Adrenal gland (tissue), 12 donors: ENCODE measurements around the gene HDAC4. TPM values are rescaled to one million over a fixed set of nuclear protein-coding genes. Genes with fewer than 3 reads are reported as not detected.

Experiments
- DNase-seq, 7 donors: peaks; one replicate each; pipeline ENCODE4 v3.0.0-alpha.2; 2019 to 2020
- H3K27ac ChIP-seq, 5 donors: fragments of 200-600 bp; sonication (generic) in 4 of 5; 1 replicate in 3 of 5; 2 replicates in 2 of 5; pipeline versions ENCODE4 v1.5.1 to v1.8.0; 2016 to 2020; ENCODE audit warnings: mild to moderate bottlenecking in 1 of 5
- H3K27me3 ChIP-seq: fragments of 200-600 bp; 2 replicates; pipeline ENCODE4 v1.8.0; 2021
- H3K36me3 ChIP-seq, 2 donors: fragments of 200-600 bp; replicated peaks in 1 of 2; 1 replicate in 1 of 2; 2 replicates in 1 of 2; pipeline versions ENCODE4 v1.5.1 to v1.8.0; 2018 to 2022
- H3K4me1 ChIP-seq, 2 donors: fragments of 200-600 bp; replicated peaks in 1 of 2; 1 replicate in 1 of 2; 2 replicates in 1 of 2; pipeline versions ENCODE4 v1.5.1 to v1.8.0; 2018 to 2021
- H3K4me3 ChIP-seq, 4 donors: fragments of 200-600 bp; sonication (generic) in 3 of 4; one replicate each; pipeline ENCODE4 v1.5.1; 2016 to 2018
- H3K9me3 ChIP-seq, 3 donors: fragments of 200-600 bp; sonication (generic) in 1 of 3; replicated peaks in 1 of 3; 1 replicate in 2 of 3; 2 replicates in 1 of 3; pipeline versions ENCODE4 v1.5.1 to v1.8.0; 2016 to 2021
- POLR2A ChIP-seq, 2 donors: fragments of 450-650 bp; IDR thresholded peaks; one replicate each; pipeline ENCODE4 v1.6.1; 2017; ENCODE audit warnings: antibody characterized with exemption in 2 of 2, mild to moderate bottlenecking in 2 of 2, moderate library complexity in 1 of 2
- WGBS, 4 donors: extraction: QIAGEN DNeasy Blood & Tissue Kit in 2 of 4; methylation state at CpG; one replicate each; pipeline versions ENCODE4 v1.1.5 to v1.1.7; 2013 to 2017; 5-methylcytosine and 5-hydroxymethylcytosine counted together
- intact Hi-C, 2 donors: fragments of 100-400 bp; cut with DNase I; formaldehyde crosslinking; loops; one replicate each; pipeline versions ENCODE4 v1.14.1 to v1.15.0; 2022 to 2023
- polyA plus RNA-seq, 3 donors: library from polyadenylated mRNA; stranded (reverse); fragments of 200-250 nt in 2 of 3; fragments of 350-450 nt in 1 of 3; fragmentation: Illumina TruSeq in 1 of 3; extraction: RNeasy Lipid Tissue Mini Kit (QIAGEN cat#74804) in 1 of 3; gene quantifications; one replicate each; pipeline ENCODE4 v1.2.3, GENCODE V29; 2013 to 2014
- total RNA-seq, 9 donors: library from RNA; depleted of rRNA in 4 of 9; stranded (reverse); fragments of >200 nt in 4 of 9; fragments of 120-200 nt in 1 of 9; fragmentation: NEBNext Ultra II Directional in 1 of 9; extraction: Animal tissue kit (Norgen Biotek cat#: 25700) in 1 of 9; gene quantifications; one replicate each; pipeline versions ENCODE4 v1.1.0 to v1.2.4, GENCODE V29; 2013 to 2023
- TF ChIP-seq, protein P1 (sequence below), 6 experiments: fragments of 450-650 bp in 4 of 6; fragments of 200-600 bp in 2 of 6; sonication (generic) in 1 of 6; IDR thresholded peaks; 1 replicate in 5 of 6; 2 replicates in 1 of 6; pipeline versions ENCODE4 v1.5.1 to v1.8.0; 2016 to 2021; ENCODE audit warnings: antibody characterized with exemption in 6 of 6, mild to moderate bottlenecking in 2 of 6, moderate library complexity in 1 of 6
- donor health status: healthy with polysubstance abuse.
- donor health status: Bipolar disorder and iron deficiency.
- donor health status: DM: yes; HTN: yes; CAD: no.
- donor health status: DM: no; HTN: no; CAD: no.
- donor health status: DM: no; HTN: no; CAD: no.
- donor health status: DM: yes; HTN: yes; CAD: no.

Gene HDAC4
- total and polyA plus RNA-seq, 12 donors = 8.3 to 88.9 (median 28.7) TPM

DNA sequence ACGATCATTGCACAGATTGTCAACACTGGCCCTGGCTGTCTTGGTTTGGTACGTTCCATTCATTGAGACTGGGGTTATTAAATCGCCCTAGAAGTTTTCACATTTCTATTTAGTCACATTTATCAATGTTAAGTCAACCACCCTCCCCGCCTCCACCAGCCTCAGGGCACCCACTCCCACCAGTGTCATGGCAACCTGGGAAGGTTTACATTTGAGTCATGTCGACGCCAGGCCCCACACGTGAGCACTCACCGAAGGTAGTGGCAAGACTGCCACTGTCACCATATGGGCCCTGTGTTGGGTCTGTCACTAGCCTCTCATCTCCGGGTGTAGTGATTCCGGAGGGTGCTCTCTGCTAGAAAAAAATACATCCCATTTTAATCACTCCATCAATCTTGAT is 358.8 kb downstream of the HDAC4 start:
- no peak for DNase-seq
- H3K4me3 ChIP-seq = no peak overlapping the region
- WGBS, 4 donors = 86 to 94% (median 90%) methylated on average over 10 of the region's 10 CpGs
- intact Hi-C loops = no loop called here
- no peaks in the 10 kb centered on the region for H3K4me1 ChIP-seq
- H3K9me3 ChIP-seq = no peaks in the 10 kb centered on the region
- TF ChIP-seq POLR2A (IDR thresholded peaks at IDR 0.05) = no peak
- TF ChIP-seq, protein P1, sequence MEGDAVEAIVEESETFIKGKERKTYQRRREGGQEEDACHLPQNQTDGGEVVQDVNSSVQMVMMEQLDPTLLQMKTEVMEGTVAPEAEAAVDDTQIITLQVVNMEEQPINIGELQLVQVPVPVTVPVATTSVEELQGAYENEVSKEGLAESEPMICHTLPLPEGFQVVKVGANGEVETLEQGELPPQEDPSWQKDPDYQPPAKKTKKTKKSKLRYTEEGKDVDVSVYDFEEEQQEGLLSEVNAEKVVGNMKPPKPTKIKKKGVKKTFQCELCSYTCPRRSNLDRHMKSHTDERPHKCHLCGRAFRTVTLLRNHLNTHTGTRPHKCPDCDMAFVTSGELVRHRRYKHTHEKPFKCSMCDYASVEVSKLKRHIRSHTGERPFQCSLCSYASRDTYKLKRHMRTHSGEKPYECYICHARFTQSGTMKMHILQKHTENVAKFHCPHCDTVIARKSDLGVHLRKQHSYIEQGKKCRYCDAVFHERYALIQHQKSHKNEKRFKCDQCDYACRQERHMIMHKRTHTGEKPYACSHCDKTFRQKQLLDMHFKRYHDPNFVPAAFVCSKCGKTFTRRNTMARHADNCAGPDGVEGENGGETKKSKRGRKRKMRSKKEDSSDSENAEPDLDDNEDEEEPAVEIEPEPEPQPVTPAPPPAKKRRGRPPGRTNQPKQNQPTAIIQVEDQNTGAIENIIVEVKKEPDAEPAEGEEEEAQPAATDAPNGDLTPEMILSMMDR (IDR thresholded peaks at IDR 0.05) = no peak
- no peaks in the 10 kb centered on the region for H3K36me3 ChIP-seq
- H3K27ac ChIP-seq = no peak overlapping the region
- no peaks in the 10 kb centered on the region for H3K27me3 ChIP-seq

DNA sequence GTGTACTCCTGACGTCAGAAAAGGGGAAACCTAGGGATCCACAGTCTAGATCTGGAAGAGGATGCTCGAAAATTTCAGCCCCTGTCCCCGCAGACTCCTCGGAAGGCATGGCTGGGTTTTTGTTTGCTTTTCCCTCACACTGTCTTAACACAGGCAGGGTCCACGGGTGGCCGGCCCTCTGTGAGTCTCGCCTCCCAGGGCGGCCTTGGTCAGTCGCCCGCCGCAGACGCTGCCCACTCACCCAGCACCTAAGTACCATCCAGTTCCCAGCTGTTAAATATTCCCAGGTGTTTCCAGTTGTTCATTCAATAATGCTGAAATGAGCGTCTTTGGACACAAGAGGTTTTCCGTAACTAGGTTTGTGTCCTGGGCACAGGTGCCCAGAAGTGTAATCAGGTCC is 359.8 kb downstream of the HDAC4 start:
- Histone ChIP-seq H3K27ac (no peak overlapping the region), H3K4me1 (no peaks in the 10 kb centered on the region), H3K36me3 (no peaks in the 10 kb centered on the region), H3K4me3 (no peak overlapping the region), H3K27me3 (no peaks in the 10 kb centered on the region), H3K9me3 (no peaks in the 10 kb centered on the region)
- 82 to 91% (median 89%) methylated on average over 14 of the region's 14 CpGs for WGBS, 4 donors
- DNase-seq = no peak
- no peak for TF ChIP-seq POLR2A (IDR thresholded peaks at IDR 0.05)
- TF ChIP-seq, protein P1 (IDR thresholded peaks at IDR 0.05) = no peak
- intact Hi-C loops = no loop called here

DNA sequence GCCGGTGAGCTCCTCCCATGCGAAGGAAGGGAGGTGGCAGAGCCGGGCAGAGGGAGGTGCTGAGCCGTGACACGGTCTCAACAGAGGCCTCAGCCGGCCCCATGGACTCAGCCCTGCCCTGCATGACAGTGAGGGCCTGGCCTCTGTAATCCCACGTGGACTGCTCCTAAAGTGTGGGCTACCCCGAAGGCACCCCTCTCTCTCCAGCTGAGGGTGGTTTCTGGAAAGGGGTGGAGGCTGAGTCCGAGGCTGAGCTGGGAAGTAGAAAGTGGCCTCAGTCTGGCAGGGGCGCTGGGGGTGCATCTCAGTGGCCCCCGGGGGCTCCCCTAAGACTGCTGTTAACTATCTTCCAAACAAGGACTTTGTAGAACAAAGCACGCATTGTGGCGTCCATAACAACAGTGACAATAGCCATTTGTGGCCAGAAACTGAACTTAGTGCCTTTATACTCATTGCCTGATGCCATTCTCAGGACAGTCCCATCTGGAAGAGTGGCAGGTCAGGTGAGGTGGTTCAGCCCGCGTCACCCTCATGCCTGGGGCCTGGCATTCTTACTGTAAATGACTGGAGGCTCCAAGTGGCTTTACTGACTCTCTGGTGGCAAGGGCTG is 360.6 kb downstream of the HDAC4 start:
- intact Hi-C loops = no loop called here
- Histone ChIP-seq H3K9me3 (no peaks in the 10 kb centered on the region), H3K4me3 (no peak overlapping the region), H3K27me3 (no peaks in the 10 kb centered on the region), H3K36me3 (no peaks in the 10 kb centered on the region), H3K4me1 (peaks cover 0 to 3% of the 10 kb centered on the region in 2 donors), H3K27ac (no peak overlapping the region)
- 83 to 86% (median 85%) methylated on average over 11 to 15 of the region's 15 CpGs for WGBS, 4 donors
- TF ChIP-seq, protein P1 (IDR thresholded peaks at IDR 0.05) = no peak
- TF ChIP-seq POLR2A (IDR thresholded peaks at IDR 0.05) = no peak
- DNase-seq = no peak

DNA sequence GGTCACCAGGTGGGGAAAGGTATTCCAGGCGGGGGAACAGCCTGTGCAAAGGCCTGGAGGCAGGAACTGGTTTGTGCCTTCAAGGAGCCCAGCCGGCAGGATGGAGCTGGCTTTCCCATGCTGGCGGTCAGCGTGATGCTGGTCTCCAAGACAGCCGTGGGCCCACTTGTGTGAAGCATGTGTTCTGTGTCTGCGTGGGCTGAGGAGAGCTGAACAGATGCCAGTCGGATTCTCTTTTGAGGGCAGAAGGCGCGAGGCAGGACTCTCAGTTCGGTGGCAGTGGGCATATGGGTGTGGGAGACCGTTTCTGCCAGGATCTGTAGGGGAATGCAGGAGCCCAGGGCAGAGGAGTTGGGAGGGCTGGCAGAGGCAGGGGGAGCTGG is 361.4 kb downstream of the HDAC4 start:
- no peak for TF ChIP-seq POLR2A (IDR thresholded peaks at IDR 0.05)
- TF ChIP-seq, protein P1 (IDR thresholded peaks at IDR 0.05) = no peak
- H3K4me1 ChIP-seq = peaks cover 0 to 3% of the 10 kb centered on the region in 2 donors
- no peak for DNase-seq
- H3K36me3 ChIP-seq = no peaks in the 10 kb centered on the region
- H3K9me3 ChIP-seq = no peaks in the 10 kb centered on the region
- 83 to 88% (median 85%) methylated on average over 10 to 11 of the region's 11 CpGs for WGBS, 4 donors
- intact Hi-C loops = loop anchor here (5.0 to 10.0 kb wide), 2 partner anchors 68 to 945 kb away; no protein-coding TSS in a partner anchor
- no peak overlapping the region for H3K4me3 ChIP-seq
- H3K27ac ChIP-seq = no peak overlapping the region
- no peaks in the 10 kb centered on the region for H3K27me3 ChIP-seq
